ENCODE measurements around the gene TCEAL7. TPM values are rescaled to one million over a fixed set of nuclear protein-coding genes. Genes with fewer than 3 reads are reported as not detected.
"Not testable (repeated sequence)": the region's sequence is repeated elsewhere in the genome, so short reads cannot be mapped to it uniquely, and the experiment has no call there.

Gene TCEAL7
- polyA plus RNA-seq, 3 donors from 2014 or later = not detected

- H3K4me1 Mint-ChIP-seq = peaks cover 9% of the 10 kb centered on the region in 2 donors
- peak within 1 kb of the TSS; percentile 74 to 85 (median 80) for H3K4me3 Mint-ChIP-seq
- H3K9me3 Mint-ChIP-seq = no peaks in the 10 kb centered on the region
- no peak for DNase-seq
- peaks cover 7 to 20% (median 7%) of the 10 kb centered on the region in 3 donors for H3K27me3 Mint-ChIP-seq (ENCODE audit: low read depth in 3 of 3)
- H3K36me3 Mint-ChIP-seq = no peaks in the 10 kb centered on the region
- H3K27ac Mint-ChIP-seq = peak within 1 kb of the TSS in 2 of 6 donors; percentile 35 to 38
Measured at GRCh38 chrX:103356130-103356798, 26.2 kb downstream of the TCEAL7 start, which contains the start of gene TCEAL9. TSS of gene TCEAL9 (plus strand) at chrX:103356506. CDS start at chrX:103357685, 1,179 bp downstream.

DNA sequence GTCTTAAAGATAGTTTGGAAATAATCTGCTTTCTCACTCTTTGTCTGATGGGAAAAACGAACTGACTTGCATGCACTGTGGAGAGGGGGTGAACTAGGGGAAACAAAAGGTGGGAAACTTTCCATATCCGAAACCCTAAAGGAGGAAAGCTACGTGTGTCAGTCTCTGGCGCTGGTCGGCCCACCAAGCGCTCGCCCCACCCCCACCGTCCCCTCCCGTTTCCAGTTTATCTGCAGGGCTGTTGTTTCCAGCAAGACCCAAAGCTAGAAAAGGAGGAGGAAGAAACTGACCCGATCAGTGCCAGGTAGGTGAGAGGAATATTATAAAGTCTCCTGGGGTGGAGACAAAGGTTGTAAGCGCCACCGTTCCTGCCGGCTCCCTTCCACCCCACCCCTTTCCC, 26.8 kb downstream of the TCEAL7 start:
- no peaks in the 10 kb centered on the region for H3K36me3 Mint-ChIP-seq
- H3K4me1 Mint-ChIP-seq = peaks cover 9% of the 10 kb centered on the region in 2 donors
- DNase-seq = no peak
- H3K27ac Mint-ChIP-seq = peak overlapping the region in 1 of 6 donors; percentile 35
- H3K27me3 Mint-ChIP-seq (ENCODE audit: low read depth in 3 of 3) = peaks cover 7 to 20% (median 7%) of the 10 kb centered on the region in 3 donors
- H3K9me3 Mint-ChIP-seq = no peaks in the 10 kb centered on the region
- H3K4me3 Mint-ChIP-seq = peak overlapping the region; percentile 74 to 85 (median 80)

DNA sequence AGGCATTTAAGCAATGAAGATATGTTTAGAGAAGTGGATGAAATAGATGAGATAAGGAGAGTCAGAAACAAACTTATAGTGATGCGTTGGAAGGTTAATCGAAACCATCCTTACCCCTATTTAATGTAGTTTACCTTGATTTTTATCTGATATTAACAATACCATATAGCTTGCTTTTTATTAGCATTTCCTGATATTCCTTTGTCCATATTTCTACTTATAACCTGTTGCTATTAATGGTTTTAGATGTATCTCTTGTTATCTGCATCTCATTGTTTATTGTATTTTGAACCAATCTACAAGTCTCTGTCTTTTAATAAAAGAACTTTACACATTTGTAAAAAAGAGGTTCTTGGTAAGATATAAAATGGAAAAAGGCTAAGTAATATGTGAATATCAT, 27.8 kb downstream of the TCEAL7 start:
- DNase-seq = no peak
- Mint-ChIP-seq H3K36me3 (no peaks in the 10 kb centered on the region), H3K4me3 (no peak overlapping the region), H3K27ac (no peak overlapping the region), H3K9me3 (no peaks in the 10 kb centered on the region), H3K4me1 (peaks cover 9% of the 10 kb centered on the region in 2 donors), H3K27me3 (ENCODE audit: low read depth in 3 of 3) (peaks cover 6 to 20% (median 7%) of the 10 kb centered on the region in 3 donors)

DNA sequence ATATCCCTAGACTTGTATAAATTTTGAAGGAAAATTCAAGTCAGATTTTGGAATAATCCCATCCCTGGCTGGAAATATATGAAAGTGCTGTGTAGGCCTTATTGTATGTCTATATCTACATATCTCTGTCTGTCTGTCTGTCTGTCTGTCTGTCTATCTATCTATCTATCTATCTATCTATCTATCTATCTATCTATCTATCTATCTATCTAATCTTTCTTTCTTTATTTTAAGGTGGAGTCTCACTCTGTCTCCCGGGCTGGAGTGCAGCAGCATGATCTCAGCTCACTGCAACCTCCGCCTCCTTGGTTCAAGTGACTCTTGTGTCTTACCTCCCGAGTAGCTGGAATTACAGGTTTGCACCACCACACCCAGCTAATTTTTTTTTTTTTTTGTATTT, 29.6 kb downstream of the TCEAL7 start:
- not testable (repeated sequence) for H3K4me1 Mint-ChIP-seq, H3K36me3 Mint-ChIP-seq, H3K4me3 Mint-ChIP-seq, DNase-seq, H3K27ac Mint-ChIP-seq, H3K9me3 Mint-ChIP-seq
- peaks cover 6 to 17% (median 7%) of the 10 kb centered on the region in 3 donors for H3K27me3 Mint-ChIP-seq (ENCODE audit: low read depth in 3 of 3)

- no peak overlapping the region for H3K4me3 Mint-ChIP-seq
- H3K36me3 Mint-ChIP-seq = no peaks in the 10 kb centered on the region
- no peak for DNase-seq
- H3K27ac Mint-ChIP-seq = no peak overlapping the region
- peaks cover 9% of the 10 kb centered on the region in 2 donors for H3K4me1 Mint-ChIP-seq
- peaks cover 6 to 17% (median 8%) of the 10 kb centered on the region in 3 donors for H3K27me3 Mint-ChIP-seq (ENCODE audit: low read depth in 3 of 3)
- H3K9me3 Mint-ChIP-seq = no peaks in the 10 kb centered on the region
Measured at GRCh38 chrX:103360092-103360491, 30.1 kb downstream of the TCEAL7 start.

GRCh38 chrX:103360916-103361315, 30.9 kb downstream of the TCEAL7 start:
- Mint-ChIP-seq H3K4me1 (peaks cover 6 to 8% of the 10 kb centered on the region in 2 donors), H3K36me3 (no peaks in the 10 kb centered on the region), H3K27me3 (ENCODE audit: low read depth in 3 of 3) (peaks cover 5 to 14% (median 6%) of the 10 kb centered on the region in 3 donors), H3K27ac (no peak overlapping the region), H3K4me3 (no peak overlapping the region), H3K9me3 (no peaks in the 10 kb centered on the region)
- DNase-seq = no peak

DNA sequence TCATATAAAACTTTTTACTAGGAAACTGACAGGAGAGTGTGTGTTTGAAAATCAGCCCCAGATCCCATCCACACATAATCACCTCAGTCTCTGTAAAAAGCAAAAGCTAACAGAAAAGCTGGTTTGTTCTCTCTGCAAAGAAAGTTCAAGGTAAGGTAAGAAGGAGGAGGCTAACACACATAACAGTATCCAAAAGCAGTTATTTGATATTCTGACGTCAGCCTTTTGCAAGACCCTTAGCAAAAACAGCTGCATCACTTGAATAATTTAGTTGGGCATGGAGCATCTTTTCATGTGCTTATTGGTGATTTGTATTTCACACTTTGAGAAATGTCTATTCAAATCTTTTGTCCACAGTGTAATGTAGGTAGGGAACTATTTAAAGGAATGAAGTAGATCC, 31.8 kb downstream of the TCEAL7 start:
- Mint-ChIP-seq H3K36me3 (no peaks in the 10 kb centered on the region), H3K9me3 (no peaks in the 10 kb centered on the region), H3K27me3 (ENCODE audit: low read depth in 3 of 3) (peaks cover 3 to 12% (median 3%) of the 10 kb centered on the region in 3 donors), H3K27ac (no peak overlapping the region), H3K4me3 (no peak overlapping the region), H3K4me1 (peaks cover 0 to under 1% of the 10 kb centered on the region in 2 donors)
- DNase-seq = no peak

DNA sequence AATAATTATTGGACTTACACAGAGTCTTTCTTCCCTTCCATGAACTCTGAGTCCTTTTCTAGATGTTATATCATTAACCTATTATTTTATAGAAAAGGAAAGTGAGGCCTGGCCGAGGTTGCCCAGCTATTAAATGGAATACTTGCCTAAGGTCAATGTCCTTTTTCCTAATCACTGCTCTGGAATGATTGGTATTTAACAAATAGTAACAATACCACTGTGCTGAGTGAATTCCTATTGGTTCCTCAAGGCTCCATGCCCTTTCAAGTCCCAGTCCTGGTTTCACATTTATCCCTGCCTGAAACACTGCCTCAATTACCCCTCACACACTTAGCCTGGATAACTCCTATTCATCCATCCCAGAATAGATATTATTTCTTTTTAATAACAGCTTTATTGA, 32.4 kb downstream of the TCEAL7 start:
- H3K27me3 Mint-ChIP-seq (ENCODE audit: low read depth in 3 of 3) = peaks cover 3 to 14% (median 5%) of the 10 kb centered on the region in 3 donors
- H3K27ac Mint-ChIP-seq = no peak overlapping the region
- no peaks in the 10 kb centered on the region for H3K36me3 Mint-ChIP-seq
- H3K4me3 Mint-ChIP-seq = no peak overlapping the region
- no peaks in the 10 kb centered on the region for H3K9me3 Mint-ChIP-seq
- no peaks in the 10 kb centered on the region for H3K4me1 Mint-ChIP-seq
- DNase-seq = no peak

- Mint-ChIP-seq H3K36me3 (no peaks in the 10 kb centered on the region), H3K9me3 (no peaks in the 10 kb centered on the region), H3K4me1 (no peaks in the 10 kb centered on the region), H3K27ac (no peak overlapping the region), H3K27me3 (ENCODE audit: low read depth in 3 of 3) (peaks cover 3 to 14% (median 4%) of the 10 kb centered on the region in 3 donors), H3K4me3 (no peak overlapping the region)
- DNase-seq = no peak
Measured at GRCh38 chrX:103363046-103363445, 33.0 kb downstream of the TCEAL7 start.

- H3K4me1 Mint-ChIP-seq = no peaks in the 10 kb centered on the region
- no peak overlapping the region for H3K4me3 Mint-ChIP-seq
- no peaks in the 10 kb centered on the region for H3K36me3 Mint-ChIP-seq
- H3K9me3 Mint-ChIP-seq = no peaks in the 10 kb centered on the region
- H3K27ac Mint-ChIP-seq = no peak overlapping the region
- H3K27me3 Mint-ChIP-seq (ENCODE audit: low read depth in 3 of 3) = peaks cover 4 to 10% (median 5%) of the 10 kb centered on the region in 3 donors
- no peak for DNase-seq
Measured at GRCh38 chrX:103367502-103367901, 37.5 kb downstream of the TCEAL7 start.

DNA sequence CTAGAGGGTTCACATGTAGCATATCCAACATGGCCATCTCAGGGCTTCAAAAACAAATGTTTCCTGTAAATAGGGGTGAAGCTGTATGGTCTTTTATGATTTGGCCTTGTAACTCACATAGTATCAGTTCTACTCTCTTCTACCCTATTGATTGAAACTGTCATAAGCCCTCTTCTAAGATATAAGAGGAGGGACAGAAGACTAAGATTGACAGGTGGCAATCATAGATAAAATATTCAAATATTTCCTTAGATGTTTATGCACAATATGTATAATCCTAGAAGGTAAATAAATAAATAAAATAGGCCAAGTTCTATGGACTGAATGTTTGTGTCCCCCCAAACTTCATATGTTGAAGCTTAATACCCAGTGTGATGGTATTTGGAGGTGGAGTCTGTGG, 39.4 kb downstream of the TCEAL7 start:
- H3K4me1 Mint-ChIP-seq = no peaks in the 10 kb centered on the region
- no peak overlapping the region for H3K4me3 Mint-ChIP-seq
- H3K27ac Mint-ChIP-seq = no peak overlapping the region

GRCh38 chrX:103372886-103373285, 42.8 kb downstream of the TCEAL7 start:
- H3K27me3 Mint-ChIP-seq (ENCODE audit: low read depth in 3 of 3) = peaks cover 1 to 6% (median 4%) of the 10 kb centered on the region in 3 donors
- H3K9me3 Mint-ChIP-seq = no peaks in the 10 kb centered on the region
- H3K4me1 Mint-ChIP-seq = peaks cover 5 to 6% of the 10 kb centered on the region in 2 donors
- no peak overlapping the region for H3K27ac Mint-ChIP-seq
- no peaks in the 10 kb centered on the region for H3K36me3 Mint-ChIP-seq
- DNase-seq = no peak
- H3K4me3 Mint-ChIP-seq = no peak overlapping the region

More for the DNA sequence above, 39.4 kb downstream of the TCEAL7 start:
- Mint-ChIP-seq H3K27me3 (ENCODE audit: low read depth in 3 of 3) (peaks cover 4 to 10% (median 5%) of the 10 kb centered on the region in 3 donors), H3K9me3 (no peaks in the 10 kb centered on the region), H3K36me3 (no peaks in the 10 kb centered on the region)
- DNase-seq = no peak

- no peaks in the 10 kb centered on the region for H3K36me3 Mint-ChIP-seq
- H3K27ac Mint-ChIP-seq = no peak overlapping the region
Measured at GRCh38 chrX:103373581-103373980, 43.5 kb downstream of the TCEAL7 start.

GRCh38 chrX:103376118-103376978, 46.3 kb downstream of the TCEAL7 start, which contains the start of gene BEX3:
TSS of gene BEX3 (plus strand) at chrX:103376538. CDS start at chrX:103377522, 984 bp downstream.
- Mint-ChIP-seq H3K27me3 (ENCODE audit: low read depth in 3 of 3) (peaks cover 0 to 6% (median 2%) of the 10 kb centered on the region in 3 donors), H3K9me3 (no peaks in the 10 kb centered on the region), H3K4me1 (peaks cover 5 to 6% of the 10 kb centered on the region in 2 donors), H3K36me3 (no peaks in the 10 kb centered on the region), H3K27ac (no peak within 1 kb of the TSS), H3K4me3 (peak within 1 kb of the TSS; percentile 67 to 76 (median 69))
- DNase-seq = peak; percentile 2 to 13 (median 12)

More at GRCh38 chrX:103373581-103373980, 43.5 kb downstream of the TCEAL7 start:
- Mint-ChIP-seq H3K9me3 (no peaks in the 10 kb centered on the region), H3K27me3 (ENCODE audit: low read depth in 3 of 3) (peaks cover 0 to 6% (median 5%) of the 10 kb centered on the region in 3 donors), H3K4me1 (peaks cover 5 to 6% of the 10 kb centered on the region in 2 donors), H3K4me3 (no peak overlapping the region)
- DNase-seq = no peak

All from immature natural killer cell (primary cell).